Upper lobe of right lung (tissue), 1 donor: ENCODE results near the gene ICAM3. TPM values are rescaled to one million over a fixed set of nuclear protein-coding genes. Genes with fewer than 3 reads are reported as not detected.
A peak's percentile ranks its signal among the peaks of the same experiment; 100 is the strongest.
"Not testable (repeated sequence)": the region's sequence is repeated elsewhere in the genome, so short reads cannot be mapped to it uniquely, and the experiment has no call there.

Experiments used
- ATAC-seq: fragments of 200-7000 bp; cut with Tn5 transposase; one replicate; pipeline ENCODE4 v1.9.1; 2020; ENCODE audit warnings: mild to moderate bottlenecking, moderate library complexity
- DNase-seq: peaks from one replicate; pipeline ENCODE4 v3.0.0-alpha.2; 2020
- H3K27ac ChIP-seq: fragments of 200-600 bp; one replicate; pipeline ENCODE4 v1.8.0; 2022
- H3K27me3 ChIP-seq: fragments of 200-600 bp; one replicate; pipeline ENCODE4 v1.8.0; 2022; ENCODE audit warnings: mild to moderate bottlenecking
- H3K36me3 ChIP-seq: fragments of 200-600 bp; one replicate; pipeline ENCODE4 v1.8.0; 2022
- H3K4me1 ChIP-seq: fragments of 200-600 bp; one replicate; pipeline ENCODE4 v1.8.0; 2022
- H3K4me3 ChIP-seq: fragments of 200-600 bp; one replicate; pipeline ENCODE4 v1.8.0; 2022; ENCODE audit warnings: mild to moderate bottlenecking
- H3K9me3 ChIP-seq: fragments of 200-600 bp; one replicate; pipeline ENCODE4 v1.8.0; 2022
- intact Hi-C: fragments of 100-400 bp; cut with DNase I; formaldehyde crosslinking; loops from one replicate; pipeline ENCODE4 v1.11.0; 2022
- long read RNA-seq: library from polyadenylated mRNA; unstranded; transcript quantifications from one replicate; pipeline ENCODE4 v2.0.0, GENCODE V29; 2021
- total RNA-seq: library from RNA; stranded (reverse); fragmentation: NEBNext Ultra II Directional; extraction: Animal tissue kit (Norgen Biotek cat#: 25700); gene quantifications from one replicate; pipeline ENCODE4 v1.2.1, GENCODE V29; 2021
- TF ChIP-seq, protein P1 (sequence below): fragments of 200-600 bp; IDR thresholded peaks from one replicate; pipeline ENCODE4 v1.8.0; 2022; ENCODE audit warnings: antibody characterized with exemption
- donor health status: DM: no; HTN: yes; CAD: no; lungs with severe emphysema.

ICAM3 gene, protein sequence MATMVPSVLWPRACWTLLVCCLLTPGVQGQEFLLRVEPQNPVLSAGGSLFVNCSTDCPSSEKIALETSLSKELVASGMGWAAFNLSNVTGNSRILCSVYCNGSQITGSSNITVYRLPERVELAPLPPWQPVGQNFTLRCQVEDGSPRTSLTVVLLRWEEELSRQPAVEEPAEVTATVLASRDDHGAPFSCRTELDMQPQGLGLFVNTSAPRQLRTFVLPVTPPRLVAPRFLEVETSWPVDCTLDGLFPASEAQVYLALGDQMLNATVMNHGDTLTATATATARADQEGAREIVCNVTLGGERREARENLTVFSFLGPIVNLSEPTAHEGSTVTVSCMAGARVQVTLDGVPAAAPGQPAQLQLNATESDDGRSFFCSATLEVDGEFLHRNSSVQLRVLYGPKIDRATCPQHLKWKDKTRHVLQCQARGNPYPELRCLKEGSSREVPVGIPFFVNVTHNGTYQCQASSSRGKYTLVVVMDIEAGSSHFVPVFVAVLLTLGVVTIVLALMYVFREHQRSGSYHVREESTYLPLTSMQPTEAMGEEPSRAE
- 23.8 TPM for total RNA-seq
- long read RNA-seq, transcript ICAM3-201 (7 exons, 1,934 nt): major isoform, 20 of 36 reads
- long read RNA-seq, partial matches to known transcripts: 10 of 36 reads
- long read RNA-seq, other reads (novel, unspliced or antisense): 6 of 36 reads

DNA sequence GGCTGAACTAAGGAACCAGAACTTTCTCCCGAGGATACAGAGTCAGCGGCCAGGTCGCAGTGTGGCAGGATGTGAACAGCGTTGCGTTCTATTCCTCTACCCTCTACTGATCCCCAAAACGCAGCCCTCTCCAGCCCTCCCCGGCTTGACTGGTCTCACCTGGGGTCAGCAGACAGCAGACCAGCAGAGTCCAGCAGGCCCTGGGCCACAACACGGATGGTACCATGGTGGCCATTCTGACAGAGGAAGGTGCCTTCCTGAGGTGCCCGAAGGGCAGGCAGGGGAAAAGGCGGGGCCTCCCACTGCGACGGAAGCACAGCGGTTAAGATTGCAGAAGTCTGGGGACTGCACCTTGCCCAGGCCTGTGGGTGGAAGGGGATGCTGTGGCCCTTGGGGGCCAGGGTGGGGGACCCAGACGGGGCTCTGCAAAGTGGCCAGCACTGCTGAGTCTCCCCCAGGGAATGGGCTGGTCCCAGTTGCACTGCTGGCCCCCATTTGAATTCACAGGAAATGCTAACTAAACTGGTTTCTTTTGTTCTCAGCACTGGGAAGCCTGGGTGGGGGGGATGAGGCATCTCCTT is at the start of gene ICAM3:
ICAM3 (minus strand) TSS at position 245 of the 581 bp plus-strand sequence; CDS start at position 235, 10 bp downstream.
- peak within 1 kb of the TSS; percentile 58 for H3K27ac ChIP-seq
- H3K36me3 ChIP-seq: no peaks in the 10 kb centered on the region
- TF ChIP-seq, protein P1, sequence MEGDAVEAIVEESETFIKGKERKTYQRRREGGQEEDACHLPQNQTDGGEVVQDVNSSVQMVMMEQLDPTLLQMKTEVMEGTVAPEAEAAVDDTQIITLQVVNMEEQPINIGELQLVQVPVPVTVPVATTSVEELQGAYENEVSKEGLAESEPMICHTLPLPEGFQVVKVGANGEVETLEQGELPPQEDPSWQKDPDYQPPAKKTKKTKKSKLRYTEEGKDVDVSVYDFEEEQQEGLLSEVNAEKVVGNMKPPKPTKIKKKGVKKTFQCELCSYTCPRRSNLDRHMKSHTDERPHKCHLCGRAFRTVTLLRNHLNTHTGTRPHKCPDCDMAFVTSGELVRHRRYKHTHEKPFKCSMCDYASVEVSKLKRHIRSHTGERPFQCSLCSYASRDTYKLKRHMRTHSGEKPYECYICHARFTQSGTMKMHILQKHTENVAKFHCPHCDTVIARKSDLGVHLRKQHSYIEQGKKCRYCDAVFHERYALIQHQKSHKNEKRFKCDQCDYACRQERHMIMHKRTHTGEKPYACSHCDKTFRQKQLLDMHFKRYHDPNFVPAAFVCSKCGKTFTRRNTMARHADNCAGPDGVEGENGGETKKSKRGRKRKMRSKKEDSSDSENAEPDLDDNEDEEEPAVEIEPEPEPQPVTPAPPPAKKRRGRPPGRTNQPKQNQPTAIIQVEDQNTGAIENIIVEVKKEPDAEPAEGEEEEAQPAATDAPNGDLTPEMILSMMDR: no peak
- DNase-seq (no peak), ATAC-seq (peak; percentile 37)
- peak within 1 kb of the TSS; percentile 33 for H3K4me3 ChIP-seq
- intact Hi-C loops: no loop called here
- no peaks in the 10 kb centered on the region for H3K4me1 ChIP-seq
- no peaks in the 10 kb centered on the region for H3K9me3 ChIP-seq
- H3K27me3 ChIP-seq: no peaks in the 10 kb centered on the region

DNA sequence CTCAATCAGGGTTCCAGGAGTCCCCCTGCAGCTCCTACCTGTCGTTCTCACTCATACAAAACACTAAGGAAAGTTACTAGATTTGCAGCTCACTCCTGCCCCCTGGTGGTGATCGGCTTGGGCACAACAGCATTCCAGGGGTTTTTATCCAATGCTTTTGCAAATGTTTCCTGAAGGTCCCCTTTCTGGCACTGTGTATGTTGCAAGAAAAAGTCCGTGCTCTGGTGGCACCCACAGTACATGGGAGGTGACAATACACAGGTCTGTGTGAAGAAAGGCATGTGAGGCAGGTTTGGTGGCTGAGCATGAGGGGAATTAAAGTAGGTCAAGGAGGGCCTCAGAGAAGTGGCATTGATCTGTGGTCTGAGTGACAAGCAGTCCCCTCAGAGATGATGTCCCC is 49.5 kb upstream of the ICAM3 start:
- peak; percentile 85 for ATAC-seq

DNA sequence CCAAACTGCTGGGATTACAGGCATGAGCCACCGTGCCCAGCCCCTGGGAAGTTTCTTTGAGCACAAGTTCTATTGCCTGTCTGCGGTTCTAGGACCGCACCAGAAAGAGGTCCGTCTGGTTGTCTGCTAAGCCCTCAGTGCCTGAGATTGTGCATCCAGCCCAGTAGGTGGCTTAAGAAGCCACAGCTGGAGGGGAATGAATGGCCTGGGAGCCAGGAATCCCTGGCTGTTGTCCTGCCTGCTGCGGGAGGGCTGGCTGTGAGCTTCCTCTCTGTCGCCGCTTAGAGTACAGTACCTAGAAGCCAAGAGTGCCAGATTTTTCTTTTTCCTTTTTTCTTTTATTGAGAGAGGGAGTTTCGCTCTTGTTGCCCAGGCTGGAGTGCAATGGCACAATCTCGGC is 45.2 kb upstream of the ICAM3 start:
- Histone ChIP-seq H3K27me3 (no peaks in the 10 kb centered on the region), H3K4me3 (no peak overlapping the region), H3K9me3 (no peaks in the 10 kb centered on the region), H3K4me1 (peaks cover 10% of the 10 kb centered on the region), H3K27ac (no peak overlapping the region), H3K36me3 (no peaks in the 10 kb centered on the region)
- no peak for DNase-seq
- intact Hi-C loops: no loop called here
- TF ChIP-seq, protein P1: no peak
- ATAC-seq: no peak

More for the DNA sequence above, 49.5 kb upstream of the ICAM3 start:
- no peaks in the 10 kb centered on the region for H3K27me3 ChIP-seq
- intact Hi-C loops: loop anchor here (2.0 kb wide), 1 partner anchor 120 kb away; no protein-coding TSS in a partner anchor
- H3K27ac ChIP-seq: no peak overlapping the region
- TF ChIP-seq, protein P1: peak; percentile 95
- no peaks in the 10 kb centered on the region for H3K9me3 ChIP-seq
- H3K36me3 ChIP-seq: peaks cover 31% of the 10 kb centered on the region
- DNase-seq: peak; percentile 88
- no peak overlapping the region for H3K4me3 ChIP-seq
- no peaks in the 10 kb centered on the region for H3K4me1 ChIP-seq

DNA sequence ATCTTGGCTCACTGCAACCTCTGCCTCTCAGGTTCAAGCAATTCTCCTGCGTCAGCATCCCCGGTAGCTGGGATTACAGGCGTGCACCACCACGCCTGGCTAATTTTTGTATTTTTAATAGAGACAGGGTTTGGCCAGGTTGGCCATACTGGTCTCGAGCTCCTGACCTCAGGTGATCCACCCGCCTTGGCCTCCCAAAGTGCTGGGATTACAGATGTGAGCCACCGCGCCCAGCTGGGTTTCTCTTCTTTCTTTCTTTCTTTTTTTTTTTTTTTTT is 43.7 kb upstream of the ICAM3 start:
- DNase-seq, H3K27me3 ChIP-seq, intact Hi-C loops, ATAC-seq, H3K9me3 ChIP-seq, H3K27ac ChIP-seq, H3K4me3 ChIP-seq: not testable (repeated sequence)
- peaks cover 11% of the 10 kb centered on the region for H3K36me3 ChIP-seq
- H3K4me1 ChIP-seq: peaks cover 15% of the 10 kb centered on the region

DNA sequence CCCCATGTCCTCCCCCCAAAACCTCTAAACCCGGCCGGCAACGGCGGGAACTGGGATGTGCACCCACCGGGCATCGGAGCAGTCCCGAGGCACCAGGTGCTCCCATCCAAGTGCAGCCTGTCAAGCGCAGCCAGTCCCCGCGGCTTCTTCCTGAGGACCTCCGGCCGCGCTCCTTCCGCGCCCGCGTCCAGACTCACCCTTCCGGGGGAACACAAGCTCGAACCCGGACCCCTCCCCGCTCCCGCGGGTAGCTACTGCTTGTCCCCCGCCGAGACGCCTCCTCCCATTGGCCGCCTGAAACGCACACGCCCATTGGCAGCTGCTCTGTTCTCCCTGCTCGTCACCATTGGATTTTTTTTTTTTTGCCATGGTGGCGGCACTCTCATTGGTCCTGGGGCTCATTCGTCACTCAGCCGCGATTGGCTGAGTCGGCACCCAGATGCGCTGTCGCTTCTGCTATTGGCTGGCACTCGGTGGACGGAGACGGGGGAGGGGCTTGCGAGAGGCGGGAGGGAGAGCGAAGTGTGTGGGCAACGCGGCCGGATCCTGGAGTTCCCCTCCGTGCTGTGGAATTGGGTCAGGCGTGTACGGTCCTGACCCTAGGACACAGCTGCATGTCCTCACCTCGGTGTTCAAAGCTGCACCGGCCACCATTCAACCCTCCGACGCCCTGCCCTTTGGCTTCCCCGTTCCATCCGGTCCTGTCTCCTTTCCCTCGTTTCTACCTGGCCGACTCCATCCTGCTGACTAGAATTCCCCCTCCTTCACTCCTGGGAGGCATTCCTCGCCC is 41.1 kb upstream of the ICAM3 start, which contains the start of gene TYK2:
TYK2 (minus strand) TSS at position 260 of the 790 bp plus-strand sequence. CDS start 2,166 bp downstream, outside the sequence.
- Histone ChIP-seq H3K27ac (peak within 1 kb of the TSS; percentile 85), H3K4me1 (peaks cover 15% of the 10 kb centered on the region), H3K36me3 (peaks cover 17% of the 10 kb centered on the region), H3K27me3 (no peaks in the 10 kb centered on the region), H3K4me3 (peak within 1 kb of the TSS; percentile 91), H3K9me3 (no peaks in the 10 kb centered on the region)
- DNase-seq (peak; percentile 98), ATAC-seq (peak; percentile 98)
- intact Hi-C loops: no loop called here
- TF ChIP-seq, protein P1: no peak
